Measurements from ENCODE around the gene HNRNPA2B1. TPM values are rescaled to one million over a fixed set of nuclear protein-coding genes. Genes with fewer than 3 reads are reported as not detected.

The HNRNPA2B1 gene
- total RNA-seq, 1 experiment from 2014 or later, result 1,101 TPM

- TF ChIP-seq GTF2I (CRISPR knock-in tag; conservative IDR thresholded peaks at IDR 0.05), result no peak
- TF ChIP-seq ZNF416 (CRISPR knock-in tag; IDR thresholded peaks at IDR 0.05), result no peak
- no peak for TF ChIP-seq CREM (CRISPR knock-in tag; IDR thresholded peaks at IDR 0.05)
- TF ChIP-seq USF1 (CRISPR knock-in tag; IDR thresholded peaks at IDR 0.05), result no peak
- TF ChIP-seq IRF2 (CRISPR knock-in tag; IDR thresholded peaks at IDR 0.05; ENCODE audit: borderline replicate concordance, low read depth), result no peak
- TF ChIP-seq PRRX2 (CRISPR knock-in tag; IDR thresholded peaks at IDR 0.05), result no peak
- no peak for TF ChIP-seq NR1H2 (CRISPR knock-in tag; IDR thresholded peaks at IDR 0.05)
- TF ChIP-seq MAX (CRISPR knock-in tag; IDR thresholded peaks at IDR 0.05), result no peak
- no peak for TF ChIP-seq FOXP1 (CRISPR knock-in tag; IDR thresholded peaks at IDR 0.05; ENCODE audit: borderline replicate concordance)
Measured at GRCh38 chr7:26237035-26237807, 36.7 kb upstream of the HNRNPA2B1 start (continued).

- no peak for DNase-seq (ENCODE audit: low spot score)
- CTCF ChIA-PET, result interaction anchor here (1.7 kb wide), 1 partner anchor 11 kb away, joined by 6 read pairs; no protein-coding TSS in a partner anchor
- TF ChIP-seq ARID4B (CRISPR knock-in tag; IDR thresholded peaks at IDR 0.05; ENCODE audit: borderline replicate concordance), result no peak
- TF ChIP-seq TEAD4 (CRISPR knock-in tag; IDR thresholded peaks at IDR 0.05), result no peak
- TF ChIP-seq PREB (CRISPR knock-in tag; IDR thresholded peaks at IDR 0.05; ENCODE audit: borderline replicate concordance), result no peak
- TF ChIP-seq AFF4 (CRISPR knock-in tag; IDR thresholded peaks at IDR 0.05; ENCODE audit: borderline replicate concordance), result no peak
- no peak for TF ChIP-seq SP1 (CRISPR knock-in tag; conservative IDR thresholded peaks at IDR 0.05)
- no peak for TF ChIP-seq ZBTB21 (CRISPR knock-in tag; IDR thresholded peaks at IDR 0.05; ENCODE audit: borderline replicate concordance)
- Mint-ChIP-seq H3K27ac (no peak overlapping the region), H3K4me3 (no peak overlapping the region), H3K9me3 (peaks cover 7% of the 10 kb centered on the region), H3K27me3 (ENCODE audit: low read depth) (no peaks in the 10 kb centered on the region), H3K4me1 (peaks cover 5% of the 10 kb centered on the region; the same call in 1 of the 2 replicates), H3K36me3 (no peaks in the 10 kb centered on the region; the same call in 1 of the 2 replicates)
- ATAC-seq, result no peak
- POLR2A ChIA-PET, result no interaction called here
Measured at GRCh38 chr7:26233902-26234511, 33.5 kb upstream of the HNRNPA2B1 start.
